Breast epithelium (tissue), 3 donors: Measurements from ENCODE around the gene AGMAT.

Source experiments
- CTCF ChIP-seq, 3 donors: fragments of 450-650 bp; IDR thresholded peaks; one replicate each; pipeline ENCODE4 v1.5.1; 2016 to 2017; ENCODE audit warnings: antibody characterized with exemption in 3 of 3, mild to moderate bottlenecking in 3 of 3, moderate library complexity in 3 of 3
- POLR2A ChIP-seq: fragments of 450-650 bp; IDR thresholded peaks from one replicate; pipeline ENCODE4 v1.6.1; 2016; ENCODE audit warnings: antibody characterized with exemption, mild to moderate bottlenecking, moderate library complexity
- POLR2AphosphoS5 ChIP-seq, 3 donors: sonication (generic); formaldehyde crosslinking; IDR thresholded peaks; one replicate each; pipeline ENCODE4 v1.6.1; 2017; ENCODE audit warnings: antibody characterized with exemption in 3 of 3

DNA sequence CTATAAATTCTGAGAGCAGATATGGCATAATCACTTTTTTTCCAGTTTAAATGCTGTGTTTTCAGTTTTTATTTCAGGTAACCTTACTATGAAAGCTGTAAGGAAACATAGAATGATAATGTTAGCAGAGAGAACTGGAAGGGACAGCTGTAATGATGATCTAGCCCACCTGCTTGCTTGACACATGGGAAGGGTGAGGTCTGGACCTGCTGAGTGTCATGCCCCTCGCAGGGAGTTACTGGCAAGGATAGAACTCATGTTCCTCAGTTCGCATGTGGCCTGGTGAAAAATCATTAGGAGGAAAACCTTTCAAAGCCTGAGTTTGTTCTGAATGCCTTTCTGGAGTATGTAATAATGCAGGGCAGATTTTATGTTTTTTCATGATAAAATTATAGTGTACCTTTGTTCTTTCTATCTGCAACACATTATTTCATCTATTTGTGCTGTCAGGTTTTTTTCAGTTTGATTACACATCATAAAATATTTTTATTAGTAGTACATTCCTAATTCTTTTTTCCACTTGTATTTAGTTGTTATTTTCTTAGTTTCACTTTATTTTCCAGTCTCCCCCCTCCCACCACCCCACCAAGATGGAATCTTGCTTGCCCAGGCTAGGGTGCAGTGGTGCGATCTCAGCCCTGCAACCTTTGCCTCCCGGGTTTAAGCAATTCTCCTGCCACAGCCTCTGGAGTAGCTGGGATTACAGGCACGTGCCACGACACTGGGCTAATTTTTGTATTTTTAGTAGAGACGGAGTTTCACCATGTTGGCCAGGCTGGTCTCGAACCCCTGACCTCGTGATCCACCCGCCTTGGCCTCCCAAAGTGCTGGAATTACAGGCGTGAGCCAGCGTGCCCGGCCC is 40.4 kb upstream of the AGMAT start:
- no peak for TF ChIP-seq CTCF (IDR thresholded peaks at IDR 0.05)
- TF ChIP-seq POLR2A = no peak
- no peak for TF ChIP-seq POLR2AphosphoS5 (IDR thresholded peaks at IDR 0.05)
